ENCODE data around the gene CFAP65. TPM values are rescaled to one million over a fixed set of nuclear protein-coding genes. Genes with fewer than 3 reads are reported as not detected.

Gene CFAP65
- total RNA-seq, 1 experiment from 2014 or later: 0.33 TPM

DNA sequence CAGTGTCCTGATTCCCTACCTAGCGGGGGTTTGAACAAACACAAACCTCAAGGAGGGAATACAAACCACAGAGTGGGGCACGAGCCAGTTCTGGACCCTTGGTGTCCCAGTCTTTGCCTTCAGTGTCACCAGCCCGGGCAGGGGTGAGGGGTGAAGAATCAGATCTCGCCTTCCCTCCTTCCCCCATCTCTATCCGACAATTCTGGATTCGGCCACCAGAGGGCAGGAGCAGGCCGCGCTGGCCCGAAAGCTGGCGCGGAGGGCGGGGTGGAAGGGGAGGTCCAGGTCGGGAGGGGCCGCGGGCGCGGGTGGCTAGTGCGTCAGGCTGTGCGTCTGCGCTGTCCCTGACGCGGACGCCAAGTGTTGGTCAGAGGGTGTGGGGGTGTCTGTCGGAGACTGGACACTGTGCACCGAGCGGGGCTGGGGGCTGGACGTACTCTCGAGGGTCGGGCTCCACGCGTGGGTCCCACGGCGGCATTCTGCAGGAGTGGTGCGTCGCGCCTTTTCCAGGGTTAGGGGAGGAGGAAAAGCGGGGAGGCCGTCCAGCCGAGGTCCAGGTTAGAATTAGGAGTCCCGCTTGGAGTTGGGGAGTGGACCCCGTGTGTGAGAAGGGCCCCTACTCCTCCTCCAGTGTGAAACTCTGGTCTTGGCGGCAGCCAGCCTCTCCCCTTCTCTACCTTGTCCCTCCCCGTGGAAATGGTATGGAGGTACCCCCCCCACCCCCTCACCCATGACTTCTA is 45.2 kb downstream of the CFAP65 start:
- ChIA-PET CTCF (interaction anchor here (0.6 to 3.3 kb wide), 5 partner anchors 11 to 289 kb away, joined by 3 to 20 read pairs (median 7); no protein-coding TSS in a partner anchor), POLR2A (no interaction called here)
- TF ChIP-seq, protein P1, sequence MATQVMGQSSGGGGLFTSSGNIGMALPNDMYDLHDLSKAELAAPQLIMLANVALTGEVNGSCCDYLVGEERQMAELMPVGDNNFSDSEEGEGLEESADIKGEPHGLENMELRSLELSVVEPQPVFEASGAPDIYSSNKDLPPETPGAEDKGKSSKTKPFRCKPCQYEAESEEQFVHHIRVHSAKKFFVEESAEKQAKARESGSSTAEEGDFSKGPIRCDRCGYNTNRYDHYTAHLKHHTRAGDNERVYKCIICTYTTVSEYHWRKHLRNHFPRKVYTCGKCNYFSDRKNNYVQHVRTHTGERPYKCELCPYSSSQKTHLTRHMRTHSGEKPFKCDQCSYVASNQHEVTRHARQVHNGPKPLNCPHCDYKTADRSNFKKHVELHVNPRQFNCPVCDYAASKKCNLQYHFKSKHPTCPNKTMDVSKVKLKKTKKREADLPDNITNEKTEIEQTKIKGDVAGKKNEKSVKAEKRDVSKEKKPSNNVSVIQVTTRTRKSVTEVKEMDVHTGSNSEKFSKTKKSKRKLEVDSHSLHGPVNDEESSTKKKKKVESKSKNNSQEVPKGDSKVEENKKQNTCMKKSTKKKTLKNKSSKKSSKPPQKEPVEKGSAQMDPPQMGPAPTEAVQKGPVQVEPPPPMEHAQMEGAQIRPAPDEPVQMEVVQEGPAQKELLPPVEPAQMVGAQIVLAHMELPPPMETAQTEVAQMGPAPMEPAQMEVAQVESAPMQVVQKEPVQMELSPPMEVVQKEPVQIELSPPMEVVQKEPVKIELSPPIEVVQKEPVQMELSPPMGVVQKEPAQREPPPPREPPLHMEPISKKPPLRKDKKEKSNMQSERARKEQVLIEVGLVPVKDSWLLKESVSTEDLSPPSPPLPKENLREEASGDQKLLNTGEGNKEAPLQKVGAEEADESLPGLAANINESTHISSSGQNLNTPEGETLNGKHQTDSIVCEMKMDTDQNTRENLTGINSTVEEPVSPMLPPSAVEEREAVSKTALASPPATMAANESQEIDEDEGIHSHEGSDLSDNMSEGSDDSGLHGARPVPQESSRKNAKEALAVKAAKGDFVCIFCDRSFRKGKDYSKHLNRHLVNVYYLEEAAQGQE (IDR thresholded peaks at IDR 0.05; ENCODE audit: insufficient read depth in 1 of 2, low read depth in 2 of 2, low read length in 1 of 2): peak in 1 of 2 experiments; percentile 58; a peak in 1 of 4 replicates
- no peak for TF ChIP-seq TCF7L2 (IDR thresholded peaks at IDR 0.05; ENCODE audit: low read depth, low read length)
- TF ChIP-seq, protein P2, sequence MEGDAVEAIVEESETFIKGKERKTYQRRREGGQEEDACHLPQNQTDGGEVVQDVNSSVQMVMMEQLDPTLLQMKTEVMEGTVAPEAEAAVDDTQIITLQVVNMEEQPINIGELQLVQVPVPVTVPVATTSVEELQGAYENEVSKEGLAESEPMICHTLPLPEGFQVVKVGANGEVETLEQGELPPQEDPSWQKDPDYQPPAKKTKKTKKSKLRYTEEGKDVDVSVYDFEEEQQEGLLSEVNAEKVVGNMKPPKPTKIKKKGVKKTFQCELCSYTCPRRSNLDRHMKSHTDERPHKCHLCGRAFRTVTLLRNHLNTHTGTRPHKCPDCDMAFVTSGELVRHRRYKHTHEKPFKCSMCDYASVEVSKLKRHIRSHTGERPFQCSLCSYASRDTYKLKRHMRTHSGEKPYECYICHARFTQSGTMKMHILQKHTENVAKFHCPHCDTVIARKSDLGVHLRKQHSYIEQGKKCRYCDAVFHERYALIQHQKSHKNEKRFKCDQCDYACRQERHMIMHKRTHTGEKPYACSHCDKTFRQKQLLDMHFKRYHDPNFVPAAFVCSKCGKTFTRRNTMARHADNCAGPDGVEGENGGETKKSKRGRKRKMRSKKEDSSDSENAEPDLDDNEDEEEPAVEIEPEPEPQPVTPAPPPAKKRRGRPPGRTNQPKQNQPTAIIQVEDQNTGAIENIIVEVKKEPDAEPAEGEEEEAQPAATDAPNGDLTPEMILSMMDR (IDR thresholded peaks at IDR 0.05): peak; percentile 96
- no peak for TF ChIP-seq SIN3A (IDR thresholded peaks at IDR 0.05; ENCODE audit: borderline replicate concordance, insufficient read depth, low read depth, low read length)
- Histone ChIP-seq H3K9me3 (ENCODE audit: control insufficient read depth, insufficient read depth, low read depth, low read length) (no peaks in the 10 kb centered on the region), H3K4me1 (ENCODE audit: control insufficient read depth, insufficient read depth, low read length) (peaks cover 4% of the 10 kb centered on the region; the same call in 1 of the 2 replicates), H3K27me3 (ENCODE audit: control insufficient read depth, insufficient read depth, low read length) (peaks cover 2% of the 10 kb centered on the region; the same call in 1 of the 2 replicates), H3K4me3 (ENCODE audit: low read depth in 2 of 2, low read length in 2 of 2) (peak overlapping the region; percentile 51 to 62), H3K27ac (ENCODE audit: low read length) (peak overlapping the region; percentile 48; the same call in 1 of the 2 replicates), H3K36me3 (ENCODE audit: control insufficient read depth, insufficient read depth, low read length) (no peaks in the 10 kb centered on the region)
- DNase-seq (ENCODE audit: low read depth, low spot score): peak; percentile 41
- in situ Hi-C loops (cut with HindIII; ENCODE audit: low pct_unique_long_range_greater_than_20kb, low sequenced_read_pairs): no loop called here
- no TSS peak for BruUV-seq (replicated peaks)
- ATAC-seq: peak; percentile 95
- intact Hi-C loops (cut with micrococcal nuclease; ENCODE audit: unreplicated experiment): loop anchor here (10.0 kb wide), 1 partner anchor 159 kb away; no protein-coding TSS in a partner anchor

DNA sequence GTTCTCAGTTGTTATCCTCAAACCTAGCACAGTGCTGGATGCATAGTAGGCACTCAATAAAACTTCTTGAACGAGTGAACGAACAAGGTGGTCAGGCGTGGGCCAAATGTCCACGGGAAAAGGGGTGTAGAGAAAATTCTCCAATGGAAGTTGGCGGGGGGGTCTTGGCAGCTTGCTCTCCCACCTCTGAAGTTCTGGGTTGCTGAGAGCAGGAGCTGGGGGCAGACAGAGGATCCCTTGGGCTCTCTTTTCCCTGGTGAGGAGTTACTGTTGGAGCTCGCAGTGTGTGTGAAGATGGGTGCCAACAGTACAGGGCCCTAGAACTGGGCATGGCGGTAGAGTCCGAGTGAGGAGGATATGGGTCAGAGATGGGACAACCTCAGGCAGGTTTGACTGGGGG is 45.8 kb downstream of the CFAP65 start:
- intact Hi-C loops (cut with micrococcal nuclease; ENCODE audit: unreplicated experiment): loop anchor here (10.0 kb wide), 1 partner anchor 159 kb away; no protein-coding TSS in a partner anchor
- Histone ChIP-seq H3K4me3 (ENCODE audit: low read depth in 2 of 2, low read length in 2 of 2) (no peak overlapping the region), H3K36me3 (ENCODE audit: control insufficient read depth, insufficient read depth, low read length) (no peaks in the 10 kb centered on the region), H3K4me1 (ENCODE audit: control insufficient read depth, insufficient read depth, low read length) (peaks cover 4% of the 10 kb centered on the region; the same call in 1 of the 2 replicates), H3K27me3 (ENCODE audit: control insufficient read depth, insufficient read depth, low read length) (peaks cover 2% of the 10 kb centered on the region; the same call in 1 of the 2 replicates), H3K9me3 (ENCODE audit: control insufficient read depth, insufficient read depth, low read depth, low read length) (no peaks in the 10 kb centered on the region), H3K27ac (ENCODE audit: low read length) (no peak overlapping the region)
- no peak for DNase-seq (ENCODE audit: low read depth, low spot score)
- ChIA-PET POLR2A (no interaction called here), CTCF (interaction anchor here (0.6 to 3.3 kb wide), 6 partner anchors 12 to 288 kb away, joined by 3 to 20 read pairs (median 7); no protein-coding TSS in a partner anchor)
- no peak for TF ChIP-seq POLR2AphosphoS5 (IDR thresholded peaks at IDR 0.05; ENCODE audit: low read depth, low read length)
- TF ChIP-seq, protein P2 (IDR thresholded peaks at IDR 0.05): no peak
- TF ChIP-seq SIN3A (IDR thresholded peaks at IDR 0.05; ENCODE audit: borderline replicate concordance, insufficient read depth, low read depth, low read length): no peak
- TF ChIP-seq TCF7L2 (IDR thresholded peaks at IDR 0.05; ENCODE audit: low read depth, low read length): no peak
- TF ChIP-seq, protein P1 (IDR thresholded peaks at IDR 0.05; ENCODE audit: insufficient read depth in 1 of 2, low read depth in 2 of 2, low read length in 1 of 2): no peak
- in situ Hi-C loops (cut with HindIII; ENCODE audit: low pct_unique_long_range_greater_than_20kb, low sequenced_read_pairs): no loop called here
- ATAC-seq: peak; percentile 33; the same call in 1 of the 2 replicates
- no TSS peak for BruUV-seq (replicated peaks)

Data from Panc1 (cell line).